Measurements from ENCODE around the gene MLNR. TPM values are rescaled to one million over a fixed set of nuclear protein-coding genes. Genes with fewer than 3 reads are reported as not detected.

Gene MLNR
- total RNA-seq, 2 experiments from 2014 or later, result not detected

DNA sequence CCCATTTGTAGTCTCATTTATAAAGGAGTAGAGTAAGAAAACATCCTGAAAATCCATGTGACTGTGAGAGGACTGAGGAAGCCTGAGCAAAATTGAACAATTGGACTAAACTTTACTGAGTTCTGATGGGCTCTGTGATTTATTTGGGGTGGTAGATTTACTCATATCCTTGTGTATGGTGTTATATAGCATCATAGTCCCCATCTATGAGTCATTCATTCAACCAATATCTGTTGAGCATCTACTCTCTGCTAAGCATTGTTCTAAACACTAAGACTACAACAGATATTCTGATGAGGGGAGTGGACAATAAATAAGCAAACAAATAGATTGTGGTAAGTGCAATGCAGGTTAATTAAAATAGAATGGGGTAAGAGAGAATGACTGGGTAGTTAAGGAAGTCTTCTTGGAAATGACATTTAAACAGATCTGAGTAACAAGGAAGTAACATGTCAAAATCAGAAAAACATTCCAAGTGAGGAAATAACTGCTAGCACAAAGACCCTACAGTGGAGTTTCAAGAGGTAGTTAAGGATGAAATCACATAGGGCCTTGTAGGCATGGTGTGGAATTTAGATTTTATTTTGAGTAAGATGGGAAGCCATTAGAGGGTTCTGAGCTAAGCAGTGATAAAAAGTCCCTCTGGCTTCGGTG is 36.3 kb upstream of the MLNR start:
- Histone ChIP-seq H3K79me2 (ENCODE audit: insufficient read depth, low read depth, low read length) (no peaks in the 10 kb centered on the region), H3K36me3 (ENCODE audit: insufficient read depth, low read length) (peaks cover 89% of the 10 kb centered on the region), H3K4me1 (ENCODE audit: insufficient read depth, low read length, poor library complexity, severe bottlenecking) (no peaks in the 10 kb centered on the region), H3K4me3 (ENCODE audit: low read depth, low read length, poor library complexity, severe bottlenecking) (no peak overlapping the region), H3K4me2 (ENCODE audit: low read length) (no peak overlapping the region), H3K9me2 (ENCODE audit: insufficient read depth, low read length) (no peaks in the 10 kb centered on the region), H2AFZ (ENCODE audit: low read length) (no peak overlapping the region), H3K27ac (ENCODE audit: low read depth, low read length, poor library complexity, severe bottlenecking) (no peak overlapping the region), H4K20me1 (ENCODE audit: insufficient read depth, low read length) (no peaks in the 10 kb centered on the region), H3K9me3 (ENCODE audit: low read length) (no peaks in the 10 kb centered on the region)
- ChIA-PET POLR2A (no interaction called here), CTCF (ENCODE audit: unreplicated experiment) (no interaction called here)
- intact Hi-C loops (cut with micrococcal nuclease; ENCODE audit: unreplicated experiment), result no loop called here
- no peak for TF ChIP-seq EZH2phosphoT487 (IDR thresholded peaks at IDR 0.05; ENCODE audit: borderline replicate concordance, low read depth, low read length)
- TF ChIP-seq, protein P1, sequence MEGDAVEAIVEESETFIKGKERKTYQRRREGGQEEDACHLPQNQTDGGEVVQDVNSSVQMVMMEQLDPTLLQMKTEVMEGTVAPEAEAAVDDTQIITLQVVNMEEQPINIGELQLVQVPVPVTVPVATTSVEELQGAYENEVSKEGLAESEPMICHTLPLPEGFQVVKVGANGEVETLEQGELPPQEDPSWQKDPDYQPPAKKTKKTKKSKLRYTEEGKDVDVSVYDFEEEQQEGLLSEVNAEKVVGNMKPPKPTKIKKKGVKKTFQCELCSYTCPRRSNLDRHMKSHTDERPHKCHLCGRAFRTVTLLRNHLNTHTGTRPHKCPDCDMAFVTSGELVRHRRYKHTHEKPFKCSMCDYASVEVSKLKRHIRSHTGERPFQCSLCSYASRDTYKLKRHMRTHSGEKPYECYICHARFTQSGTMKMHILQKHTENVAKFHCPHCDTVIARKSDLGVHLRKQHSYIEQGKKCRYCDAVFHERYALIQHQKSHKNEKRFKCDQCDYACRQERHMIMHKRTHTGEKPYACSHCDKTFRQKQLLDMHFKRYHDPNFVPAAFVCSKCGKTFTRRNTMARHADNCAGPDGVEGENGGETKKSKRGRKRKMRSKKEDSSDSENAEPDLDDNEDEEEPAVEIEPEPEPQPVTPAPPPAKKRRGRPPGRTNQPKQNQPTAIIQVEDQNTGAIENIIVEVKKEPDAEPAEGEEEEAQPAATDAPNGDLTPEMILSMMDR (conservative IDR thresholded peaks at IDR 0.05; ENCODE audit: low read length), result no peak
- DNase-seq (ENCODE audit: low spot score), result no peak
- no TSS peak for BruUV-seq (replicated peaks)

DNA sequence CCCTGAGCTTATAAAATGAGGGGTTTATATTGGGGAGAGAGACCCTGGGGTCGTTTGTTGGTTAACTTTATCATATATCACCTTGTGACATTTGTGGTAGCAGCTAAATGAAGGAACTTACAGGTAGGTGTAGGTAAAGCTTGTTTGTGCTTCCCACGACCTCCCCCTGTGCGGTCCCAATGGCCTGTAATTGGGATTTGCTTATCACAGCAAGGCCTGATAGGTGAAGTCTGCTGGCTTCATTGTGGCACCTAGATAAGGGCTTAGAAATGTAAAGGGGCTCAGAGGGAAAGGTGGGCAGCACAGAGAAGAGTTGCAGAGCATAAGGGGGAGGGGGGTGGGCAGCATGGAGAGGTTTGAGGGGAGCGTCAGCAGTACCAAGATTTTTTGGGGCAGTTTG is 35.5 kb upstream of the MLNR start:
- H2AFZ ChIP-seq (ENCODE audit: low read length), result no peak overlapping the region
- POLR2A ChIA-PET, result interaction anchor here (0.6 kb wide), 1 partner anchor 353 kb away, joined by 3 read pairs; no protein-coding TSS in a partner anchor
- H3K79me2 ChIP-seq (ENCODE audit: insufficient read depth, low read depth, low read length), result no peaks in the 10 kb centered on the region
- no peak overlapping the region for H3K27ac ChIP-seq (ENCODE audit: low read depth, low read length, poor library complexity, severe bottlenecking)
- BruUV-seq (replicated peaks), result no TSS peak
- DNase-seq (ENCODE audit: low spot score), result no peak
- intact Hi-C loops (cut with micrococcal nuclease; ENCODE audit: unreplicated experiment), result no loop called here
- no peak overlapping the region for H3K4me3 ChIP-seq (ENCODE audit: low read depth, low read length, poor library complexity, severe bottlenecking)
- no peaks in the 10 kb centered on the region for H3K9me3 ChIP-seq (ENCODE audit: low read length)
- H4K20me1 ChIP-seq (ENCODE audit: insufficient read depth, low read length), result no peaks in the 10 kb centered on the region
- no peaks in the 10 kb centered on the region for H3K9me2 ChIP-seq (ENCODE audit: insufficient read depth, low read length)
- TF ChIP-seq, protein P1 (conservative IDR thresholded peaks at IDR 0.05; ENCODE audit: low read length), result no peak
- TF ChIP-seq EZH2phosphoT487 (IDR thresholded peaks at IDR 0.05; ENCODE audit: borderline replicate concordance, low read depth, low read length), result no peak
- H3K36me3 ChIP-seq (ENCODE audit: insufficient read depth, low read length), result peaks cover 89% of the 10 kb centered on the region
- H3K4me2 ChIP-seq (ENCODE audit: low read length), result no peak overlapping the region
- no peaks in the 10 kb centered on the region for H3K4me1 ChIP-seq (ENCODE audit: insufficient read depth, low read length, poor library complexity, severe bottlenecking)
- CTCF ChIA-PET (ENCODE audit: unreplicated experiment), result no interaction called here

DNA sequence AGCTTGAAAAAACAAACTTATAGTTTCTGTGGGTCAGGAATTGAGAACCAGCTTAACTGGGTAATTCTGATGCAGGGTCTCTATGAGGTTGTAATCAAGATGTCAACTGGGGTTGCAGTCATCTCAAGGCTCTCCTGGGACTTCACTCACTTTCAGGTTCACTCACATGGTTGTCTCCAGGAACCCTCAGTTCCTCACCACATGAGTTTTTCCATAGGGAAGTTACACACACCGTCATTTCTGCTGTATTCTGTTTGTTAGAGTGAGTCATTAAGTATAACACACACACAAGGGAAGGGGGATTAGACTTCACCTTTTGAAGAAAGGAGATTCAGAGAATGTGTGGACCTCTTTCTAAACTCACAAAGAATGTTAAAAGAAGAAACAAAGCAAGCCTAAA is 34.9 kb upstream of the MLNR start:
- POLR2A ChIA-PET, result interaction anchor here (0.7 kb wide), 1 partner anchor 8 kb away, joined by 3 read pairs; no protein-coding TSS in a partner anchor

More for the DNA sequence above, 34.9 kb upstream of the MLNR start:
- intact Hi-C loops (cut with micrococcal nuclease; ENCODE audit: unreplicated experiment), result no loop called here
- TF ChIP-seq, protein P1 (conservative IDR thresholded peaks at IDR 0.05; ENCODE audit: low read length), result no peak
- TF ChIP-seq EZH2phosphoT487 (IDR thresholded peaks at IDR 0.05; ENCODE audit: borderline replicate concordance, low read depth, low read length), result no peak
- no TSS peak for BruUV-seq (replicated peaks)
- Histone ChIP-seq H3K4me3 (ENCODE audit: low read depth, low read length, poor library complexity, severe bottlenecking) (no peak overlapping the region), H3K4me2 (ENCODE audit: low read length) (no peak overlapping the region), H2AFZ (ENCODE audit: low read length) (no peak overlapping the region), H3K9me3 (ENCODE audit: low read length) (no peaks in the 10 kb centered on the region), H3K36me3 (ENCODE audit: insufficient read depth, low read length) (peaks cover 90% of the 10 kb centered on the region), H4K20me1 (ENCODE audit: insufficient read depth, low read length) (no peaks in the 10 kb centered on the region), H3K79me2 (ENCODE audit: insufficient read depth, low read depth, low read length) (no peaks in the 10 kb centered on the region), H3K9me2 (ENCODE audit: insufficient read depth, low read length) (no peaks in the 10 kb centered on the region), H3K27ac (ENCODE audit: low read depth, low read length, poor library complexity, severe bottlenecking) (no peak overlapping the region), H3K4me1 (ENCODE audit: insufficient read depth, low read length, poor library complexity, severe bottlenecking) (no peaks in the 10 kb centered on the region)
- no peak for DNase-seq (ENCODE audit: low spot score)
- CTCF ChIA-PET (ENCODE audit: unreplicated experiment), result no interaction called here

Measured in OCI-LY7 (cell line).